ENCODE results near the gene CRACDL. TPM values are rescaled to one million over a fixed set of nuclear protein-coding genes. Genes with fewer than 3 reads are reported as not detected.

The CRACDL gene
- total RNA-seq, 1 experiment from 2014 or later: 1.1 TPM

DNA sequence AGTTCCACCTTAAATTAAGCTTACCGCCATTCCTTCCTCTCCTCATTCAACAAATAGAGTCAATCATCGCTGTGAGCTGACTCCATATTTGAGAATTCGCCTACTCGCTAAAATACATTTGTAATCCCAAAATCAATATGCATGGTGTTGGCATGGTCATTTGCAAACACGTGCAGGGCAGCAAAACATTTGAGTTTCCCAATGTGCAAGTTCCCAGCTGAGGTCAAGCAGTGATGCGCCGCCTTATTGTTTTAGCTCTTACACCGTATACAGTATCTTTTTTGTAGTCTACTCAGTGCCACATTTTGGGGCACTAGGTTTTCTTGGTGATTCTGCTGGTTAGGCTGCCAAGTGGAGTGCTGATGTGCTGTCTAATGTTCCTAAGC, 131.8 kb downstream of the CRACDL start:
- Histone ChIP-seq H3K36me3 (ENCODE audit: control insufficient read depth, insufficient read depth, low read length) (no peaks in the 10 kb centered on the region), H3K9me3 (no peaks in the 10 kb centered on the region), H3K4me3 (ENCODE audit: low read depth, low read length) (no peak overlapping the region), H3K27me3 (replicated peaks; ENCODE audit: control insufficient read depth, insufficient read depth, low read length) (no peaks in the 10 kb centered on the region), H3K4me1 (peaks cover 25% of the 10 kb centered on the region)
- ChIA-PET POLR2A (interaction anchor here (0.6 kb wide), 1 partner anchor 9 kb away, joined by 3 read pairs; no protein-coding TSS in a partner anchor), CTCF (interaction anchor here (1.2 kb wide), 1 partner anchor 8 kb away, joined by 3 read pairs; no protein-coding TSS in a partner anchor)
- peaks cover 32% of the 10 kb centered on the region for H3K4me1 Mint-ChIP-seq (ENCODE audit: low read depth, unreplicated experiment)
- no peak overlapping the region for H3K27ac Mint-ChIP-seq (ENCODE audit: unreplicated experiment)
- peaks cover 4% of the 10 kb centered on the region for H3K36me3 Mint-ChIP-seq (ENCODE audit: insufficient read depth, unreplicated experiment)
- no peak overlapping the region for H3K4me3 Mint-ChIP-seq (ENCODE audit: unreplicated experiment)
- no peak for DNase-seq
- intact Hi-C loops (cut with micrococcal nuclease; ENCODE audit: unreplicated experiment): no loop called here
- no peaks in the 10 kb centered on the region for H3K9me3 Mint-ChIP-seq (ENCODE audit: unreplicated experiment)
- H3K27me3 Mint-ChIP-seq (ENCODE audit: insufficient read depth, unreplicated experiment): no peaks in the 10 kb centered on the region
- TF ChIP-seq, protein P1, sequence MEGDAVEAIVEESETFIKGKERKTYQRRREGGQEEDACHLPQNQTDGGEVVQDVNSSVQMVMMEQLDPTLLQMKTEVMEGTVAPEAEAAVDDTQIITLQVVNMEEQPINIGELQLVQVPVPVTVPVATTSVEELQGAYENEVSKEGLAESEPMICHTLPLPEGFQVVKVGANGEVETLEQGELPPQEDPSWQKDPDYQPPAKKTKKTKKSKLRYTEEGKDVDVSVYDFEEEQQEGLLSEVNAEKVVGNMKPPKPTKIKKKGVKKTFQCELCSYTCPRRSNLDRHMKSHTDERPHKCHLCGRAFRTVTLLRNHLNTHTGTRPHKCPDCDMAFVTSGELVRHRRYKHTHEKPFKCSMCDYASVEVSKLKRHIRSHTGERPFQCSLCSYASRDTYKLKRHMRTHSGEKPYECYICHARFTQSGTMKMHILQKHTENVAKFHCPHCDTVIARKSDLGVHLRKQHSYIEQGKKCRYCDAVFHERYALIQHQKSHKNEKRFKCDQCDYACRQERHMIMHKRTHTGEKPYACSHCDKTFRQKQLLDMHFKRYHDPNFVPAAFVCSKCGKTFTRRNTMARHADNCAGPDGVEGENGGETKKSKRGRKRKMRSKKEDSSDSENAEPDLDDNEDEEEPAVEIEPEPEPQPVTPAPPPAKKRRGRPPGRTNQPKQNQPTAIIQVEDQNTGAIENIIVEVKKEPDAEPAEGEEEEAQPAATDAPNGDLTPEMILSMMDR (IDR thresholded peaks at IDR 0.05; ENCODE audit: insufficient read depth in 1 of 2, low read depth in 1 of 2, low read length in 1 of 2, severe bottlenecking in 1 of 2, unreplicated experiment in 1 of 2): no peak
- BruUV-seq (replicated peaks): no TSS peak

DNA sequence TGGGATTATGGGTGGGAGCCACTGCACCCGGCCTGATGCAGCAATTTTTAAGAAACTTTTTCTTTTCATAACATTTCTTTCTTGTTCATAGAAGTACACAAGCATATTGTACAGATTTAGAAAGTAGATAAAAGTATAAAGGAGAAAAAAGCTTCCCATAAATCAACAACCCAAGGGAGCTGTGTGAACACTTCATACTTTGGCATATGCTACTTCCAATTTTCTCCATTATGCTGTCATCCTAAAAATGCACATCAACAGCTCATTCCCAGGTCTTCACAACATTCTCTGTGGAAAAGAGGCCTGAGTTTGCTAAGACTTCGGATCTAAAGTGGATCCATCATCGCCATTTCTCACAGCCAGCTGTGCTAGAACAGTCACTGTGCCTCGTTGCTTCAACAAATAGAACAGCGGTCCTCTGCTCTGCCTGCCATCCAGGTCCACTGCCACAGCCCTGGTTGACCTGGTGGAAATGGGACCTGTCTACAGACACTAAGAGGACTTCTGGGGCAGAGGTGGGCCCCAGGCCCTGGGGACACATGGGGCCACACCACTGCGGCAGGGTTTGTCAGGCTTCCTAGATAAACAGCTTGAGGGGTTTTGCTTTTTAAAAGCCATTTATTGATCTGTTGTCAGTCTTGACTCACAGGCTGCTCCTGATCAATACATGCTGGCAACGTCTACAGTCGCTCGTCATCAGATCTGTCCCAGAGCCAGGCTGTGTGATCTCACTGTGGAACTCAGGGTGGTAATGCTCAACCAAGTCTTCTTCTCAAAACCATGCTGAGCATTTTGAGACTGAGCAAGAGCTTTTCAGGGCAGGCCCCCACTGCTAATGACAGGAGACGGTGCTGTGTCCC, 132.4 kb downstream of the CRACDL start:
- POLR2A ChIA-PET: interaction anchor here (0.6 kb wide), 1 partner anchor 8 kb away, joined by 3 read pairs; no protein-coding TSS in a partner anchor
- H3K9me3 Mint-ChIP-seq (ENCODE audit: unreplicated experiment): no peaks in the 10 kb centered on the region
- DNase-seq: no peak
- H3K4me3 Mint-ChIP-seq (ENCODE audit: unreplicated experiment): no peak overlapping the region
- peaks cover 8% of the 10 kb centered on the region for H3K36me3 Mint-ChIP-seq (ENCODE audit: insufficient read depth, unreplicated experiment)
- intact Hi-C loops (cut with micrococcal nuclease; ENCODE audit: unreplicated experiment): no loop called here
- no peaks in the 10 kb centered on the region for H3K27me3 Mint-ChIP-seq (ENCODE audit: insufficient read depth, unreplicated experiment)
- Histone ChIP-seq H3K36me3 (ENCODE audit: control insufficient read depth, insufficient read depth, low read length) (no peaks in the 10 kb centered on the region), H3K27me3 (replicated peaks; ENCODE audit: control insufficient read depth, insufficient read depth, low read length) (no peaks in the 10 kb centered on the region), H3K9me3 (no peaks in the 10 kb centered on the region), H3K4me1 (peaks cover 25% of the 10 kb centered on the region), H3K4me3 (ENCODE audit: low read depth, low read length) (no peak overlapping the region)
- BruUV-seq (replicated peaks): no TSS peak
- TF ChIP-seq, protein P1 (IDR thresholded peaks at IDR 0.05; ENCODE audit: insufficient read depth in 1 of 2, low read depth in 1 of 2, low read length in 1 of 2, severe bottlenecking in 1 of 2, unreplicated experiment in 1 of 2): no peak
- CTCF ChIA-PET: interaction anchor here (1.2 kb wide), 1 partner anchor 8 kb away, joined by 3 read pairs; no protein-coding TSS in a partner anchor
- H3K4me1 Mint-ChIP-seq (ENCODE audit: low read depth, unreplicated experiment): peaks cover 34% of the 10 kb centered on the region
- H3K27ac Mint-ChIP-seq (ENCODE audit: unreplicated experiment): no peak overlapping the region

DNA sequence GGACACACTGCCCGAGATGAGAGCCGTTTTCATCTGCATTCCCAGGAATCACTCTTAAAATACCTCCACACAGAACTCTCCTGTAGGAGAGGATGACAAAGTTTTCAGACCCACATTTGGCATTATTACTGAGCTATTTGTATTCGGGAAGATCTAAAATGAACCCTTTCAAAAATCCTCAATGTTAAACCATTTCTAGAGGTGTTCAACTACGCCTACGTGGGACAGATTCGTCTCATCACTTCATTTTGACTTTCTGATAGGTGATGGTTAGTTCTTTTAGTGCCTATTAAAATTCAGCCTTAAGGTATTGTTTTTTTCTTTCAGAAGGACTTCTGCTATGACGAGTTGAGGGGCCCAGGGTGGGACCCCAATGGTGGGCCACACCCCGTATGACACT, 133.7 kb downstream of the CRACDL start:
- Histone ChIP-seq H3K9me3 (no peaks in the 10 kb centered on the region), H3K4me3 (ENCODE audit: low read depth, low read length) (no peak overlapping the region), H3K4me1 (peaks cover 28% of the 10 kb centered on the region), H3K36me3 (ENCODE audit: control insufficient read depth, insufficient read depth, low read length) (no peaks in the 10 kb centered on the region), H3K27me3 (replicated peaks; ENCODE audit: control insufficient read depth, insufficient read depth, low read length) (no peaks in the 10 kb centered on the region)
- no TSS peak for BruUV-seq (replicated peaks)
- Mint-ChIP-seq H3K4me1 (ENCODE audit: low read depth, unreplicated experiment) (peaks cover 34% of the 10 kb centered on the region), H3K27ac (ENCODE audit: unreplicated experiment) (no peak overlapping the region), H3K9me3 (ENCODE audit: unreplicated experiment) (no peaks in the 10 kb centered on the region), H3K36me3 (ENCODE audit: insufficient read depth, unreplicated experiment) (peaks cover 8% of the 10 kb centered on the region), H3K27me3 (ENCODE audit: insufficient read depth, unreplicated experiment) (no peaks in the 10 kb centered on the region), H3K4me3 (ENCODE audit: unreplicated experiment) (no peak overlapping the region)
- ChIA-PET POLR2A (no interaction called here), CTCF (no interaction called here)
- intact Hi-C loops (cut with micrococcal nuclease; ENCODE audit: unreplicated experiment): no loop called here
- no peak for DNase-seq
- TF ChIP-seq, protein P1 (IDR thresholded peaks at IDR 0.05; ENCODE audit: insufficient read depth in 1 of 2, low read depth in 1 of 2, low read length in 1 of 2, severe bottlenecking in 1 of 2, unreplicated experiment in 1 of 2): no peak
